Measurements from ENCODE around the gene ABCD3. TPM values are rescaled to one million over a fixed set of nuclear protein-coding genes. Genes with fewer than 3 reads are reported as not detected.

ABCD3 gene
- total and polyA plus RNA-seq, 2 of the 4 experiments (the other 2 are of a cell fraction), result 13.6 to 32.6 TPM

DNA sequence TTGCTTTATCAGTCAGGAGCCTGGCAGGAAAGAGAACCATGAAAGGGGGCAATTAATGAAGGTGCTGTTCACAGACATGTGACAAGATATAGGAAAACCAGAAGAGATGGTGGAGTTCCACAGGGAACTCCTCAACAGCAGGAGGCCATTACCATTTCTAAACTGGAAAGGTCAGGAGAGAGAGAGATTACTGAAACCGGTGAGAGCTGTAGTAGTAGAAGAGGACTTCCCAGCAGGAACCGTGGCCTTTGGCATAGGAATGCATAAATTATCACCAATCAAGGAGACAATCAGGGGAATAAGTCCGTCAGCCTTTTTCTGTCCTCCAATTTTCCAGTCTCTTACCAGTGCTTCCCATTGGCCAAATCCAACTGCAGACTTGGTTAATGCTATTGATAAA is 23.0 kb upstream of the ABCD3 start:
- Histone ChIP-seq H2AFZ (replicated peaks; ENCODE audit: low read length, poor library complexity) (no peak overlapping the region), H2BK15ac (ENCODE audit: low read depth, low read length) (no peak overlapping the region), H3K27me3 (ENCODE audit: control insufficient read depth, insufficient read depth, low read length) (peaks cover 3% of the 10 kb centered on the region; the same call in 1 of the 2 replicates), H4K91ac (ENCODE audit: insufficient read depth, low read depth, low read length) (no peak overlapping the region), H3K14ac (replicated peaks; ENCODE audit: low read depth, low read length) (no peak overlapping the region), H3K4me1 (ENCODE audit: control insufficient read depth, insufficient read depth, low read length) (no peaks in the 10 kb centered on the region), H4K20me1 (ENCODE audit: insufficient read depth, low read length) (no peaks in the 10 kb centered on the region), H3K36me3 (ENCODE audit: control insufficient read depth, insufficient read depth, low read length) (no peaks in the 10 kb centered on the region), H4K5ac (ENCODE audit: low read depth, low read length) (no peak overlapping the region), H3K4me3 (ENCODE audit: insufficient read depth, low read depth, low read length) (no peak overlapping the region), H3K4me2 (ENCODE audit: low read depth, low read length) (no peak overlapping the region), H3K23ac (ENCODE audit: low read depth, low read length) (no peak overlapping the region), H3K4ac (ENCODE audit: low read depth, low read length) (no peak overlapping the region), H3K79me1 (ENCODE audit: low read depth in 1 of 2, low read length in 2 of 2) (no peaks in the 10 kb centered on the region), H3K9me1 (ENCODE audit: insufficient read depth, low read length) (no peaks in the 10 kb centered on the region; the same call in 1 of the 2 replicates), H3K18ac (ENCODE audit: low read depth, low read length) (no peak overlapping the region), H3K9ac (ENCODE audit: low read depth, low read length) (no peak overlapping the region), H4K8ac (ENCODE audit: low read depth in 2 of 2, low read length in 2 of 2) (no peak overlapping the region), H2AK9ac (replicated peaks; ENCODE audit: low read depth, low read length, poor library complexity) (no peak overlapping the region), H3K56ac (ENCODE audit: extremely low read depth, insufficient read depth, low read length) (no peak overlapping the region), H2BK5ac (ENCODE audit: low read depth, low read length, poor library complexity, severe bottlenecking) (no peak overlapping the region), H3K9me3 (ENCODE audit: control insufficient read depth, insufficient read depth, low read length) (no peaks in the 10 kb centered on the region), H2BK120ac (ENCODE audit: low read depth, low read length) (no peak overlapping the region), H2BK20ac (ENCODE audit: low read depth, low read length) (no peak overlapping the region), H2AK5ac (ENCODE audit: low read depth, low read length) (no peak overlapping the region), H3K27ac (ENCODE audit: insufficient read depth, low read length) (no peak overlapping the region)
- POLR2A ChIA-PET (ENCODE audit: unreplicated experiment), result no interaction called here
- no peak for DNase-seq
- CTCF ChIA-PET, result no interaction called here
- in situ Hi-C loops (cut with MboI; ENCODE audit: low sequenced_read_pairs), result no loop called here
- no peak for ATAC-seq (ENCODE audit: low read depth)
- intact Hi-C loops (cut with micrococcal nuclease), result no loop called here
- TF ChIP-seq MAZ (IDR thresholded peaks at IDR 0.05; ENCODE audit: borderline replicate concordance, low read depth, low read length) (no peak), NFE2L2 (IDR thresholded peaks at IDR 0.05; ENCODE audit: low read depth, low read length) (no peak), BHLHE40 (IDR thresholded peaks at IDR 0.05; ENCODE audit: low read depth, low read length) (no peak), RCOR1 (IDR thresholded peaks at IDR 0.05; ENCODE audit: insufficient replicate concordance, low read length) (no peak), RAD21 (IDR thresholded peaks at IDR 0.05; ENCODE audit: low read length) (no peak), POLR2A (IDR thresholded peaks at IDR 0.05; ENCODE audit: low read depth, low read length) (no peak)
- TF ChIP-seq, protein P1, sequence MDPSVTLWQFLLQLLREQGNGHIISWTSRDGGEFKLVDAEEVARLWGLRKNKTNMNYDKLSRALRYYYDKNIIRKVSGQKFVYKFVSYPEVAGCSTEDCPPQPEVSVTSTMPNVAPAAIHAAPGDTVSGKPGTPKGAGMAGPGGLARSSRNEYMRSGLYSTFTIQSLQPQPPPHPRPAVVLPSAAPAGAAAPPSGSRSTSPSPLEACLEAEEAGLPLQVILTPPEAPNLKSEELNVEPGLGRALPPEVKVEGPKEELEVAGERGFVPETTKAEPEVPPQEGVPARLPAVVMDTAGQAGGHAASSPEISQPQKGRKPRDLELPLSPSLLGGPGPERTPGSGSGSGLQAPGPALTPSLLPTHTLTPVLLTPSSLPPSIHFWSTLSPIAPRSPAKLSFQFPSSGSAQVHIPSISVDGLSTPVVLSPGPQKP (IDR thresholded peaks at IDR 0.05; ENCODE audit: borderline replicate concordance, low read depth, low read length), result no peak
- no TSS peak for BruUV-seq (replicated peaks)
- dilution Hi-C loops (cut with HindIII; ENCODE audit: low sequenced_read_pairs, unreplicated experiment), result no loop called here
- no CpG with 5 or more reads among the region's 3 CpGs for WGBS, 2 experiments (ENCODE audit: extremely low coverage in 2 of 2, insufficient read length in 1 of 2)
